ENCODE measurements around the gene KIF13A.

- TF ChIP-seq CTCF (IDR thresholded peaks at IDR 0.05): no peak
- no peak for TF ChIP-seq EZH2 (IDR thresholded peaks at IDR 0.05)
- TF ChIP-seq EZH2phosphoT487 (IDR thresholded peaks at IDR 0.05): no peak
Measured at GRCh38 chr6:17894191-17894590, 93.2 kb downstream of the KIF13A start.
